ENCODE results near the gene FAM170B.

- TF ChIP-seq GABPA (tag; conservative IDR thresholded peaks at IDR 0.05; ENCODE audit: low read depth) (no peak), U2AF2 (optimal IDR thresholded peaks at IDR 0.05; ENCODE audit: low read depth, low read length) (no peak), RCOR1 (IDR thresholded peaks at IDR 0.05; ENCODE audit: borderline replicate concordance in 1 of 2, low read depth in 2 of 2, low read length in 2 of 2) (no peak), CTCF (IDR thresholded peaks at IDR 0.05 in 2 of 3, conservative IDR thresholded peaks at IDR 0.05 in 1 of 3; ENCODE audit: insufficient read depth in 2 of 3, low read depth in 1 of 3, low read length in 3 of 3) (no peak), KDM4B (IDR thresholded peaks at IDR 0.05; ENCODE audit: borderline replicate concordance in 2 of 2, low read depth in 1 of 2) (no peak), RB1 (IDR thresholded peaks at IDR 0.05; ENCODE audit: low read depth) (no peak), ATF7 (IDR thresholded peaks at IDR 0.05) (no peak), ZNF175 (CRISPR knock-in tag; IDR thresholded peaks at IDR 0.05; ENCODE audit: low read depth) (no peak), MYC (IDR thresholded peaks at IDR 0.05; ENCODE audit: low read depth, low read length) (no peak), MYC (CRISPR knock-in tag; IDR thresholded peaks at IDR 0.05; ENCODE audit: borderline replicate concordance, low read depth) (no peak), ZNF165 (CRISPR knock-in tag; IDR thresholded peaks at IDR 0.05; ENCODE audit: borderline replicate concordance) (no peak), MAX (CRISPR knock-in tag; IDR thresholded peaks at IDR 0.05) (no peak)
These were observed 16.3 kb downstream of the FAM170B start for GRCh38 chr10:49117376-49118070.

Data from K562 (cell line).